ENCODE measurements around the gene ENC1. TPM values are rescaled to one million over a fixed set of nuclear protein-coding genes. Genes with fewer than 3 reads are reported as not detected.
A peak's percentile ranks its signal among the peaks of the same experiment; 100 is the strongest.

Gene ENC1
- total and polyA plus RNA-seq, 11 donors: 1.4 to 11.0 (median 5.1) TPM

DNA sequence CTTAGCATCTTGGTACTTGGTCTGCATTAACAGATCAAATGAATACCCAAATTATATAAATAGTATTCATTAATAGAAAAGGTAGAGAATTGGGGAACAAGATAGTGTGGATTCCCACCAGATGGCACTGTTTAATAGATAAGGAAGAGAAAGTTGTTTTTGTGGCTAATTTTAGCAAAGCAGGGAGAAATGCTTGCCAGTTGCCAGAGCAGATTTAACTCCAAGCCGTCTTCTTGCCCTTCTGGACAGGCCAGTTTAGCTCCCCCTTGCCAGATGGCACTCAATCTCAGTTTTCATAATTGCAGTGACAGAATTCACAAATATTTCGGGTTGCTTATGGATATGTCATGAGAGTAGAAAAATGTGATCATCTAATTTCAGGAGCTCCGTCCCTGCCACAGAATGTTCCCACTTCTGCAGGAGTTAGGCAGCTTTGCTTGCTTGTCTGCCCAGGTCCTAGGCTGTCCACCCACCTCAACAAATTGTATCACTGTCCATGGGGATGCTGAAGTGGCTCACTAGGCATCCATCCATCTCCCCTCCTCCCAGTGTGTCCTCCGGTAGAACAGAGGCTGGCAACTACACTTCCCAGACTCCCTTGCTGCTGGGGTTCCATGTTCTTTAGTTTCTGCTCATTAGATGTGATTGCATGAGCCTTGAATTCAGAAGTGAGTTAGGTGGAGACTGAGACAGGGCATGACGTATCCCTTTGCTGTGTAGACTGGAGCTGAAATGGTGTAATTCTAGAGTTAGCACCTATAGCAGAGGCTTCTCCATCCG lies 32.7 kb upstream of the ENC1 start:
- intact Hi-C loops (cut with DNase I): loop anchor here in 7 of 10 donors (2.0 to 10.0 kb wide), 3 partner anchors 242 to 246 kb away; no protein-coding TSS in a partner anchor
- Histone ChIP-seq H3K4me3 (peak overlapping the region in 9 of 12 donors; percentile 15 to 40 (median 21)), H3K27me3 (no peaks in the 10 kb centered on the region), H3K36me3 (no peaks in the 10 kb centered on the region), H3K27ac (peak overlapping the region in 9 of 12 donors; percentile 22 to 76 (median 55)), H3K9me3 (no peaks in the 10 kb centered on the region), H3K4me1 (peaks cover 0 to 17% (median 4%) of the 10 kb centered on the region in 12 donors)
- no peak for TF ChIP-seq POLR2A (IDR thresholded peaks at IDR 0.05)
- TF ChIP-seq, protein P1, sequence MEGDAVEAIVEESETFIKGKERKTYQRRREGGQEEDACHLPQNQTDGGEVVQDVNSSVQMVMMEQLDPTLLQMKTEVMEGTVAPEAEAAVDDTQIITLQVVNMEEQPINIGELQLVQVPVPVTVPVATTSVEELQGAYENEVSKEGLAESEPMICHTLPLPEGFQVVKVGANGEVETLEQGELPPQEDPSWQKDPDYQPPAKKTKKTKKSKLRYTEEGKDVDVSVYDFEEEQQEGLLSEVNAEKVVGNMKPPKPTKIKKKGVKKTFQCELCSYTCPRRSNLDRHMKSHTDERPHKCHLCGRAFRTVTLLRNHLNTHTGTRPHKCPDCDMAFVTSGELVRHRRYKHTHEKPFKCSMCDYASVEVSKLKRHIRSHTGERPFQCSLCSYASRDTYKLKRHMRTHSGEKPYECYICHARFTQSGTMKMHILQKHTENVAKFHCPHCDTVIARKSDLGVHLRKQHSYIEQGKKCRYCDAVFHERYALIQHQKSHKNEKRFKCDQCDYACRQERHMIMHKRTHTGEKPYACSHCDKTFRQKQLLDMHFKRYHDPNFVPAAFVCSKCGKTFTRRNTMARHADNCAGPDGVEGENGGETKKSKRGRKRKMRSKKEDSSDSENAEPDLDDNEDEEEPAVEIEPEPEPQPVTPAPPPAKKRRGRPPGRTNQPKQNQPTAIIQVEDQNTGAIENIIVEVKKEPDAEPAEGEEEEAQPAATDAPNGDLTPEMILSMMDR (IDR thresholded peaks at IDR 0.05): peak in 11 of 12 donors; percentile 23 to 59 (median 40)
- peak; percentile 70 to 74 (median 71) for ATAC-seq
- 40 to 52% (median 44%) methylated on average over 6 of the region's 6 CpGs for WGBS, 4 donors
- peak in 1 of 5 donors; percentile 28 for DNase-seq

DNA sequence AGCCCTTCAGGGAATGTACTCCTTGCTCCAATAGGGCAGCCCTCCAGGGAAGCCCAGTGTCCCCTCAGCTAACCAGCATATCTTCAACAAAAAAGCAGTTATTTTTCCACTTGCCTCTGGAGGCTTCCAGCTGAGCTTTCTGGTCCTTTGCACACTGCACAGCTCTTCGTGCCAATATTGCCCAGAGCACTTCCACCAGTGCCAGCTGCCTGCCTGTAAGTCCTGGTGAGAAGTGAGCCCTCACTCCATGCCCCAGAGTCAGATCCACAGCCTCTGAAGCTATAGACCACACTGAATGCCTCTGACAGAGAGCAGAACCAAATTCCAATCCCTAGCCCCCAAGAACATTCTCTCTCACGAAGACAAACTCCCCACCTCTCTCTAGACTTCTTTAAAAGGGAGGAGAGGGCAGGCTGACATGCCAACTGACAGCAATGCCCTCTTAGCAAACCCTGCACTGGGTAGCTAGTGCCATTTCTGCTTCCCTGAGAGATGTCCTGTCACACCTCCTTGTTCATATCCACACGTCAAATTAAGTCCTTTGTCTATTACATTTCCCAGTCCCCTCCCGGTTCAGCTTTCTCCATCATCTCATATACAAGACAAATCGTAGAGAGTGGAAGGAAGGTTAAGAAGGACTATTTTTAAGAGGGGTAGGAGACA lies 31.8 kb upstream of the ENC1 start:
- intact Hi-C loops (cut with DNase I): loop anchor here in 7 of 10 donors (2.0 to 10.0 kb wide), 3 partner anchors 242 to 246 kb away; no protein-coding TSS in a partner anchor
- DNase-seq (peak in 1 of 5 donors; percentile 50), ATAC-seq (peak; percentile 73 to 84 (median 78))
- Histone ChIP-seq H3K27ac (peak overlapping the region in 9 of 12 donors; percentile 0 to 76 (median 39)), H3K36me3 (no peaks in the 10 kb centered on the region), H3K9me3 (no peaks in the 10 kb centered on the region), H3K27me3 (no peaks in the 10 kb centered on the region), H3K4me3 (peak overlapping the region in 3 of 12 donors; percentile 4 to 19 (median 18)), H3K4me1 (peaks cover 0 to 17% (median 4%) of the 10 kb centered on the region in 12 donors)
- 28 to 42% (median 36%) methylated on average over 5 of the region's 5 CpGs for WGBS, 4 donors
- TF ChIP-seq, protein P1 (IDR thresholded peaks at IDR 0.05): no peak
- no peak for TF ChIP-seq POLR2A (IDR thresholded peaks at IDR 0.05)

DNA sequence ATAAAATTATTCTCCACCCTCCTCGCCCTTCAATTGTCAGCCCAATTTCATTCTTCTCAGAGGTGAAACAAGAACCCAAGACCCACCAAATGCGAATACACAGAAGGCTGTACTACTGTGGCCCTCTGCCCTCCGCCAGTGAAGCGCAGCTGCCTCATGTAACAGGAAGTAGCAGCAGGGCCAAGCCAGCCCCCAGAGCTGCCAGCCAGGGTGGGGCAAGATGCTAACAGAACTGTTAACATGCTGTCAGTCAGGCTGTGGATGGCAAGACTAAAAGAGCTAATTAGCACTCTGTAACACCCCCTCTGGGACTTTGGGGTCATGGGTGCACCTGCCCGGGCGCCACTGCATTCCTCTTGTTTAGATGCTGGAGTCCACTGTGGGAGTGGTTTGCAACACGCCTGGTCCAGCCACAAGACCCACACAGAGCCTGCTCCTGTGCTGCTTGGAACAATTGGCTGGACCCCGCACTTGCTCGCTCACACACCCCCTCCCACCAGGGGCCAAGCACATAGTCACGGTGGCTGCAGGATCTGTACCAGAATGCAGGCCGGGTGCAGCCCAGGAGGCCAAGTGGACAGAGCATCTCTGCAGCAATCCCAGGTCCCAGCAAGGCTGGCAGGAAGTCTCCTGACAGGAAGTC lies 30.0 kb upstream of the ENC1 start:
- ATAC-seq (no peak), DNase-seq (no peak)
- Histone ChIP-seq H3K9me3 (no peaks in the 10 kb centered on the region), H3K27me3 (no peaks in the 10 kb centered on the region), H3K27ac (no peak overlapping the region), H3K4me3 (no peak overlapping the region), H3K36me3 (no peaks in the 10 kb centered on the region), H3K4me1 (peaks cover 0 to 21% (median 4%) of the 10 kb centered on the region in 12 donors)
- TF ChIP-seq POLR2A (IDR thresholded peaks at IDR 0.05): no peak
- TF ChIP-seq, protein P1 (IDR thresholded peaks at IDR 0.05): no peak
- intact Hi-C loops (cut with DNase I): loop anchor here in 6 of 10 donors (5.0 to 10.0 kb wide), 2 partner anchors 244 to 247 kb away; no protein-coding TSS in a partner anchor
- 76 to 91% (median 88%) methylated on average over 8 to 11 of the region's 11 CpGs for WGBS, 4 donors

All from heart left ventricle (tissue), 16 donors.